K562 (cell line): ENCODE results near the gene STAB2. TPM values are rescaled to one million over a fixed set of nuclear protein-coding genes. Genes with fewer than 3 reads are reported as not detected.

Source experiments
- ATAC-seq: fragments of 200-7000 bp; cut with Tn5 transposase; 3 replicates; pipeline ENCODE4 v1.9.1; 2020; ENCODE audit warnings: moderate library complexity
- BruUV-seq: library from RNA; stranded (reverse); fragments of 400-500 nt; replicated peaks from 2 replicates; lab custom pipeline; 2021; lab: Mats Ljungman, UMichigan
- CTCF ChIA-PET: fragments of 300-600 bp; formaldehyde crosslinking; extraction: SDS; loops from one replicate; lab custom pipeline; 2021; ENCODE audit warnings: low intra/inter-chr PET ratio; lab: Yijun Ruan, JAX
- POLR2A ChIA-PET: fragments of 300-600, 350-650 bp; sonication (Branson Sonifier 250); formaldehyde crosslinking; extraction: SDS; loops from one replicate; lab custom pipeline; 2021; ENCODE audit warnings: antibody characterized with exemption, inconsistent platforms; lab: Yijun Ruan, JAX
- DNase-seq, 4 experiments: peaks; one replicate each; pipeline versions ENCODE4 v3.0.0 to v3.0.0-alpha.2; 2011 to 2018; ENCODE audit warnings: low spot score in 3 of 4, mixed read lengths in 3 of 4; ENCODE audit errors: extremely low read depth in 1 of 4
- FAIRE-seq: peaks from 2 replicates; lab custom pipeline; 2011; peaks lifted over from hg19 to GRCh38; lab: Jason Lieb, UNC
- H2AFZ ChIP-seq: 2 replicates; pipeline ENCODE4 v1.6.0; 2011; ENCODE audit warnings: low read depth, low read length, control low read depth, inconsistent platforms
- H3K27ac ChIP-seq: fragments of 200-600 bp; 3 replicates; pipeline ENCODE4 v1.8.0; 2011; ENCODE audit warnings: low read depth, mild to moderate bottlenecking, control low read depth, inconsistent platforms, low read length, moderate library complexity, mixed read lengths; ENCODE audit errors: extremely low read depth
- H3K27me3 ChIP-seq, 2 experiments: fragments of 300-600 bp in 1 of 2; 2 replicates in 1 of 2; 3 replicates in 1 of 2; pipeline versions ENCODE4 v1.6.0 to v1.8.0; 2011; ENCODE audit warnings: inconsistent platforms in 2 of 2, low read length in 2 of 2, mild to moderate bottlenecking in 1 of 2, mixed read lengths in 1 of 2, moderate library complexity in 1 of 2; ENCODE audit not compliant: control insufficient read depth in 2 of 2, insufficient read depth in 2 of 2
- H3K36me3 ChIP-seq: fragments of 300-600 bp; 3 replicates; pipeline ENCODE4 v1.8.0; 2011; ENCODE audit warnings: mild to moderate bottlenecking, low read length, inconsistent platforms; ENCODE audit not compliant: control insufficient read depth, insufficient read depth
- H3K4me1 ChIP-seq, 2 experiments: fragments of 200-600 bp in 1 of 2; replicated peaks in 1 of 2; 2 replicates in 1 of 2; 3 replicates in 1 of 2; pipeline versions ENCODE4 v1.5.1 to v1.8.0; 2011; ENCODE audit warnings: inconsistent platforms in 2 of 2, low read length in 2 of 2, mild to moderate bottlenecking in 1 of 2, mixed read lengths in 1 of 2, moderate library complexity in 1 of 2; ENCODE audit not compliant: control insufficient read depth in 2 of 2, insufficient read depth in 2 of 2
- H3K4me2 ChIP-seq: 2 replicates; pipeline ENCODE4 v1.6.1; 2011; ENCODE audit warnings: low read length, control low read depth, inconsistent platforms, mixed read lengths; ENCODE audit not compliant: insufficient read depth
- H3K4me3 ChIP-seq: fragments of 200-600 bp; sonication (generic), shearing (Covaris generic); 2 replicates; pipeline ENCODE4 v1.5.1; 2016; ENCODE audit warnings: control low read depth, inconsistent platforms
- H3K79me2 ChIP-seq: fragments of 200-600 bp; 3 replicates; pipeline ENCODE4 v1.8.0; 2011; ENCODE audit warnings: low read length, inconsistent platforms; ENCODE audit not compliant: control insufficient read depth, insufficient read depth
- H3K9ac ChIP-seq, 2 experiments: 2 replicates each; pipeline versions ENCODE4 v1.6.0 to v1.6.1; 2011; ENCODE audit warnings: low read depth in 2 of 2, low read length in 2 of 2, control low read depth in 1 of 2, inconsistent platforms in 1 of 2, mild to moderate bottlenecking in 1 of 2, mixed read lengths in 1 of 2; ENCODE audit not compliant: insufficient read depth in 1 of 2
- H3K9me1 ChIP-seq: one replicate; pipeline ENCODE4 v1.6.0; 2011; ENCODE audit warnings: inconsistent platforms, mild to moderate bottlenecking, low read length, moderate library complexity; ENCODE audit not compliant: control insufficient read depth, insufficient read depth
- H3K9me3 ChIP-seq: replicated peaks from 2 replicates; pipeline ENCODE4 v1.5.1; 2011; ENCODE audit warnings: low read depth, low read length, inconsistent platforms; ENCODE audit not compliant: control insufficient read depth, insufficient read depth
- H4K20me1 ChIP-seq: replicated peaks from 2 replicates; pipeline ENCODE4 v1.6.1; 2011; ENCODE audit warnings: low read length, inconsistent platforms, mixed read lengths; ENCODE audit not compliant: control insufficient read depth, insufficient read depth
- MXI1 ChIP-seq: IDR thresholded peaks from 2 replicates; pipeline ENCODE4 v1.6.1; 2011; ENCODE audit warnings: low read depth, mild to moderate bottlenecking, improper control_type of control experiment, low read length
- MYNN ChIP-seq, 2 experiments: sonication (generic); formaldehyde crosslinking in 1 of 2; IDR thresholded peaks; 2 replicates each; pipeline versions ENCODE4 v1.5.0 to v1.6.1; 2016 to 2020; ENCODE audit warnings: antibody characterized with exemption in 1 of 2, missing genetic modification reagents in 1 of 2
- POLR2H ChIP-seq: IDR thresholded peaks from 2 replicates; pipeline ENCODE4 v1.6.1; 2016; ENCODE audit warnings: missing genetic modification characterization, low read depth, mild to moderate bottlenecking, control low read depth, missing compliant biosample characterization, moderate library complexity
- TAL1 ChIP-seq: fragments of 450-650 bp; IDR thresholded peaks from 2 replicates; pipeline ENCODE4 v1.6.1; 2016; ENCODE audit warnings: mild to moderate bottlenecking
- TFAM ChIP-seq: fragments of 250-450 bp; sonication (Bioruptor Pico); conservative IDR thresholded peaks from 2 replicates; pipeline ENCODE4 v1.5.0; 2021; ENCODE audit warnings: mild to moderate bottlenecking, moderate library complexity
- ZC3H8 ChIP-seq: fragments of 450-650 bp; IDR thresholded peaks from 2 replicates; pipeline ENCODE4 v1.6.1; 2017
- ZNF354B ChIP-seq: fragments of 250-450 bp; sonication (Bioruptor Pico); IDR thresholded peaks from 2 replicates; pipeline ENCODE4 v1.4.0; 2020
- ZNF57 ChIP-seq: fragments of 450-650 bp; formaldehyde crosslinking; IDR thresholded peaks from 2 replicates; pipeline ENCODE4 v1.4.0; 2020; ENCODE audit warnings: mild to moderate bottlenecking, moderate library complexity
- ZNF75A ChIP-seq: fragments of 450-650 bp; formaldehyde crosslinking; IDR thresholded peaks from 2 replicates; pipeline ENCODE4 v1.4.0; 2020; ENCODE audit warnings: mild to moderate bottlenecking
- ZNF785 ChIP-seq: fragments of 250-450 bp; sonication (Bioruptor Pico); IDR thresholded peaks from 2 replicates; pipeline ENCODE4 v1.4.0; 2020; ENCODE audit warnings: mild to moderate bottlenecking
- WGBS: fragments of 100-300 bp; shearing (Covaris generic); methylation state at CpG from one replicate; pipeline ENCODE4 v1.1.6; 2016; ENCODE audit warnings: low coverage, mixed read lengths; ENCODE audit not compliant: insufficient coverage; ENCODE audit errors: missing lambda C conversion rate; 5-methylcytosine and 5-hydroxymethylcytosine counted together
- in situ Hi-C: fragments of 300-500 bp; cut with MboI; formaldehyde crosslinking; loops from 4 replicates; pipeline ENCODE4 v1.15.0; 2018; ENCODE audit warnings: inconsistent platforms, mixed read lengths
- intact Hi-C: fragments of 100-400 bp; cut with micrococcal nuclease; formaldehyde crosslinking; loops from 2 replicates; pipeline ENCODE4 v1.14.2; 2022
- polyA plus RNA-seq, 8 experiments: library from polyadenylated mRNA; depleted of rRNA in 4 of 8; stranded (reverse) in 5 of 8; unstranded in 3 of 8; fragments of >200 nt; fragmentation: Nextera tagmentation in 2 of 8; fragmentation: Illumina TruSeq in 1 of 8; extraction: Ambion mirVana in 2 of 8; extraction: Trizol in 1 of 8; gene quantifications; 2 replicates each; pipeline versions ENCODE4 v1.2.1 to v1.2.3, GENCODE V29; 2011 to 2014; ENCODE audit warnings: inconsistent platforms in 1 of 8, missing spikeins in 1 of 8
- total RNA-seq, 7 experiments: library from RNA; depleted of rRNA in 6 of 7; stranded (reverse); fragments of >200 nt in 6 of 7; fragmentation: Illumina TruSeq in 2 of 7; extraction: Trizol in 2 of 7; gene quantifications; 2 replicates each; pipeline versions ENCODE4 v1.2.1 to v1.2.3, GENCODE V29; 2011 to 2021; ENCODE audit warnings: low replicate concordance in 1 of 7
- TF ChIP-seq, protein P1 (sequence below): fragments of 250-450 bp; sonication (Bioruptor Pico); IDR thresholded peaks from 2 replicates; pipeline ENCODE4 v1.8.0; 2022; ENCODE audit warnings: moderate library complexity, mild to moderate bottlenecking, inconsistent platforms
- TF ChIP-seq, protein P2 (sequence below): fragments of 250-450 bp; sonication (Bioruptor Pico); IDR thresholded peaks from 2 replicates; pipeline ENCODE4 v1.4.0; 2020; ENCODE audit warnings: mild to moderate bottlenecking, moderate library complexity
- TF ChIP-seq, protein P3 (sequence below): fragments of 450-650 bp; IDR thresholded peaks from 2 replicates; pipeline ENCODE4 v1.6.1; 2016

STAB2 gene
- total and polyA plus RNA-seq, 9 of the 15 experiments (the other 6 are each of a cell fraction or from before 2014, with no cell fraction given), result 0.10 TPM; not detected in 8

DNA sequence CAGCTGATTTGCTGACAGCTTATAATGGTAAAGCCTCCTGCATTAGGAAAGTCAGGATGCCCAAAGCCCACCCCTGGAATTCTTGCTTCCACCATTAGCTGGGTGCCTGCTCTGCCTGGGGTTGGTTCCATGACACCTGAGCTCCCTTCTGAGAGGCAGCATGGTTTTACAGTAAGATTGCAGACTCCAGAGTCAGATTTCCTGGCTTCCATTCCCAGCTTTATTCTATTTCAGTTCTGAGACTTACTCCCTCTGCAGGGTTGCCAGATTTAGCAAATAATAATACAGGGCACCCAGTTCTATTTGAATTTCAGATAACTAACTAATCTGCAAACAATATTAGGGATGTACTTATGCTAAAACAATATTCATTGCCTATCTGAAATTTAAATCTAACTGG, 12.2 kb downstream of the STAB2 start:
- in situ Hi-C loops, result no loop called here
- POLR2A ChIA-PET, result no interaction called here
- FAIRE-seq, result no peak

DNA sequence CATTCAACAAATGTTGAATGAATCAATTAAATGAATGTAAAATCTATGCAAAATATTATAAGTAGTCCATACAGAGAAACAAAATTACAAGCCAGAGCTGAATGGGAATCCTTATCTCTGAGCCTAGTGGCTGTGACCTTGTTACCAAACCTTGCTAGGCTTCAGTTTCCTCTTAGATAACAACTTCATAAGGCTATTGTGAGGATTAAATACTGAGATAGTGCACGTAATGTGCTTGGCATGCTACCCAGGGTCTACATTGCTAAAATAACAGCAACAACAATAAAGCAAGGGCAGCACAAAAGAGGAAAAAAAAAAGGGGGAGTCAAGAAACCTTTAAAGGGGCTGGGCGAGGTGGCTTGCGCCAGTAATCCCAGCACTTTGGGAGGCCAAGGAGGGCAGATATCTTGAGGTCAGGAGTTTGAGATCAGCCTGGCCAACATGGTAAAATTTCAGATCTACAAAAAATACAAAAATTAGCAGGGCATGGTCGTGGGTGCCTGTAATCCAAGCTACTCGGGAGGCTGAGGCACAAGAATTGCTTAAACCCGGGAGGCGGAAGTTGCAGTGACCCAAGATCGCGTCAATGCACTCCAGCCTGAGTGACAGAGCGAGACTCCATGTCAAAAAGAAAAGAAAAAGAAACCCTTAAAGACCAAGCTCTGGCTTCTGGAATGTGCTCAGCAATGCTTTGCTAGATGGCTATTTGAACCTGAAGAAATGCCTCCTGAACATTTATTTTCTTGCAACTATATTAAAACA, 14.1 kb downstream of the STAB2 start:
- Histone ChIP-seq H3K9me1 (no peaks in the 10 kb centered on the region), H3K27ac (no peak overlapping the region), H2AFZ (no peak overlapping the region), H3K4me2 (no peak overlapping the region), H3K36me3 (no peaks in the 10 kb centered on the region), H3K79me2 (no peaks in the 10 kb centered on the region), H3K27me3 (no peaks in the 10 kb centered on the region; a peak in 1 of 5 replicates), H3K4me1 (no peaks in the 10 kb centered on the region), H3K4me3 (no peak overlapping the region), H4K20me1 (no peaks in the 10 kb centered on the region), H3K9me3 (no peaks in the 10 kb centered on the region), H3K9ac (no peak overlapping the region)
- in situ Hi-C loops (no loop called here), intact Hi-C loops (no loop called here)
- no TSS peak for BruUV-seq
- DNase-seq (no peak), FAIRE-seq (no peak), ATAC-seq (no peak)
- TF ChIP-seq ZNF354B (CRISPR knock-in tag) (no peak), ZC3H8 (no peak), TFAM (CRISPR knock-in tag) (no peak), MYNN (IDR thresholded peaks at IDR 0.05) (no peak), MYNN (CRISPR knock-in tag; IDR thresholded peaks at IDR 0.05) (no peak)
- TF ChIP-seq, protein P1, sequence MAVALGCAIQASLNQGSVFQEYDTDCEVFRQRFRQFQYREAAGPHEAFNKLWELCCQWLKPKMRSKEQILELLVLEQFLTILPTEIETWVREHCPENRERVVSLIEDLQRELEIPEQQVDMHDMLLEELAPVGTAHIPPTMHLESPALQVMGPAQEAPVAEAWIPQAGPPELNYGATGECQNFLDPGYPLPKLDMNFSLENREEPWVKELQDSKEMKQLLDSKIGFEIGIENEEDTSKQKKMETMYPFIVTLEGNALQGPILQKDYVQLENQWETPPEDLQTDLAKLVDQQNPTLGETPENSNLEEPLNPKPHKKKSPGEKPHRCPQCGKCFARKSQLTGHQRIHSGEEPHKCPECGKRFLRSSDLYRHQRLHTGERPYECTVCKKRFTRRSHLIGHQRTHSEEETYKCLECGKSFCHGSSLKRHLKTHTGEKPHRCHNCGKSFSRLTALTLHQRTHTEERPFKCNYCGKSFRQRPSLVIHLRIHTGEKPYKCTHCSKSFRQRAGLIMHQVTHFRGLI, result no peak
- TF ChIP-seq, protein P2, sequence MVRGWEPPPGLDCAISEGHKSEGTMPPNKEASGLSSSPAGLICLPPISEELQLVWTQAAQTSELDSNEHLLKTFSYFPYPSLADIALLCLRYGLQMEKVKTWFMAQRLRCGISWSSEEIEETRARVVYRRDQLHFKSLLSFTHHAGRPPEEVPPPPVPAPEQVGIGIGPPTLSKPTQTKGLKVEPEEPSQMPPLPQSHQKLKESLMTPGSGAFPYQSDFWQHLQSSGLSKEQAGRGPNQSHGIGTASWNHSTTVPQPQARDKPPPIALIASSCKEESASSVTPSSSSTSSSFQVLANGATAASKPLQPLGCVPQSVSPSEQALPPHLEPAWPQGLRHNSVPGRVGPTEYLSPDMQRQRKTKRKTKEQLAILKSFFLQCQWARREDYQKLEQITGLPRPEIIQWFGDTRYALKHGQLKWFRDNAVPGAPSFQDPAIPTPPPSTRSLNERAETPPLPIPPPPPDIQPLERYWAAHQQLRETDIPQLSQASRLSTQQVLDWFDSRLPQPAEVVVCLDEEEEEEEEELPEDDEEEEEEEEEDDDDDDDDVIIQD (CRISPR knock-in tag), result no peak
- TF ChIP-seq, protein P3, sequence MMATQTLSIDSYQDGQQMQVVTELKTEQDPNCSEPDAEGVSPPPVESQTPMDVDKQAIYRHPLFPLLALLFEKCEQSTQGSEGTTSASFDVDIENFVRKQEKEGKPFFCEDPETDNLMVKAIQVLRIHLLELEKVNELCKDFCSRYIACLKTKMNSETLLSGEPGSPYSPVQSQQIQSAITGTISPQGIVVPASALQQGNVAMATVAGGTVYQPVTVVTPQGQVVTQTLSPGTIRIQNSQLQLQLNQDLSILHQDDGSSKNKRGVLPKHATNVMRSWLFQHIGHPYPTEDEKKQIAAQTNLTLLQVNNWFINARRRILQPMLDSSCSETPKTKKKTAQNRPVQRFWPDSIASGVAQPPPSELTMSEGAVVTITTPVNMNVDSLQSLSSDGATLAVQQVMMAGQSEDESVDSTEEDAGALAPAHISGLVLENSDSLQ, result peak; percentile 60
- WGBS, result 0% methylated on average over 10 of the region's 10 CpGs
- ChIA-PET POLR2A (interaction anchor here (0.8 kb wide), 1 partner anchor 16 kb away, joined by 5 read pairs; no protein-coding TSS in a partner anchor), CTCF (no interaction called here)

More for the DNA sequence above, 12.2 kb downstream of the STAB2 start:
- Histone ChIP-seq H3K36me3 (no peaks in the 10 kb centered on the region), H3K4me3 (no peak overlapping the region), H3K27ac (no peak overlapping the region), H3K4me1 (no peaks in the 10 kb centered on the region), H3K4me2 (no peak overlapping the region), H3K9me1 (no peaks in the 10 kb centered on the region), H4K20me1 (no peaks in the 10 kb centered on the region), H2AFZ (no peak overlapping the region), H3K27me3 (no peaks in the 10 kb centered on the region; a peak in 1 of 5 replicates), H3K9ac (no peak overlapping the region), H3K9me3 (no peaks in the 10 kb centered on the region), H3K79me2 (no peaks in the 10 kb centered on the region)
- CTCF ChIA-PET, result no interaction called here
- no peak for DNase-seq
- intact Hi-C loops, result no loop called here
- no peak for ATAC-seq
- TF ChIP-seq MXI1 (no peak), ZNF57 (CRISPR knock-in tag) (no peak), POLR2H (tag) (no peak), ZNF785 (CRISPR knock-in tag) (no peak), ZNF75A (no peak), TAL1 (no peak)
- BruUV-seq, result no TSS peak
